ENCODE results near the gene SLC38A11.

Gene SLC38A11

GRCh38 chr2:164943289-164943688 is 12.0 kb downstream of the SLC38A11 start:
- Mint-ChIP-seq H3K9me3 (no peaks in the 10 kb centered on the region), H3K27me3 (peaks cover 1% of the 10 kb centered on the region), H3K4me1 (no peaks in the 10 kb centered on the region), H3K36me3 (no peaks in the 10 kb centered on the region), H3K27ac (no peak overlapping the region), H3K4me3 (no peak overlapping the region)

- H3K9me3 Mint-ChIP-seq: no peaks in the 10 kb centered on the region
- H3K4me3 Mint-ChIP-seq: no peak overlapping the region
- H3K4me1 Mint-ChIP-seq: no peaks in the 10 kb centered on the region
- H3K27ac Mint-ChIP-seq: no peak overlapping the region
- peaks cover 1% of the 10 kb centered on the region for H3K27me3 Mint-ChIP-seq
- no peaks in the 10 kb centered on the region for H3K36me3 Mint-ChIP-seq
Measured at GRCh38 chr2:164937864-164938401, 17.4 kb downstream of the SLC38A11 start.

DNA sequence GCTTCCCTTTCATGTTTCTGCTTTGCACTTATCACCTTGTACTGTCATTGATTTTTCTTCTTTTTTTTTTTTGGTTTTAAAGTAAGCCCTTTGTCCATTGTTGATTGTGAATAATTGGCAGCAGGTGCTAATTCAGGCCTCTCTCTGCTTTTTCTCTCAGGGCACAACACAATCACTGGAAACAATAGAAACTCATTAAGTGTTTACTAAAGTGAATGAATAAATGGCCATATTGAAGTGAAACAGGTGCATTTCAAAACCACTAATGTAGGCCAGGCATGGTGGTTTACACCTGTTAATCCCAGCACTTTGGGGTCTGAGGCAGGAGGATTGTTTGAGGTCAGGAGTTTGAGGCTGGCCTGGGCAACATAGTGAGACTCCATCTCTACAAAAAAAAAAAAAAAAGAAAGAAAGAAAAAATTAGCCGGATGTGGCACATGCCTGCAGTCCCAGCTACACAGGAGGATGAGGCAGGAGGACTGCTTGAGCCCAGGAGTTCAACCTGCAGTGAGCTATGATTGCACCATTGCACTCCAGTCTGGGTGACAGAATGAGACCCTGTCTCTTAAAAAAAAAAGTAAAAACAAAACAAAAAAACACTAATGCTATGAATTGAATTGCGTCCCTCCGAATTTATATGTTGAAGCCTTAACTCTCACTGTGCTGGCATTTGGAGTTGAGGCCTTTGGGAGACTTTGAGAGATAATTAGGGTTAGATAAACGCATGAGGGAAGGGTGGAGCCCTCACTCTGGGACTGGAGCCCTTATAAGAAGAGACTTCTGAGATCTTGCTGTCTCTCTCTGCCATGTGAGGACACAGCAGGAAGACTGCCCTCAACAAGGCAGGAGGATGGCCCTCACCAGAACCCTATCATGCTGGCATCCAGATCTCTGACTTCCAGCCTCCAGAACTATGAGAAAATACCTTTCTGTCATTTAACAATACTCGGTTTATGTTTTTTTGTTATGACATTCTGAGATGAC is 19.9 kb downstream of the SLC38A11 start:
- H3K4me3 Mint-ChIP-seq: no peak overlapping the region
- H3K36me3 Mint-ChIP-seq: no peaks in the 10 kb centered on the region
- peaks cover 8% of the 10 kb centered on the region for H3K9me3 Mint-ChIP-seq
- H3K27me3 Mint-ChIP-seq: no peaks in the 10 kb centered on the region
- H3K27ac Mint-ChIP-seq: no peak overlapping the region
- H3K4me1 Mint-ChIP-seq: no peaks in the 10 kb centered on the region

- Mint-ChIP-seq H3K36me3 (no peaks in the 10 kb centered on the region), H3K9me3 (peaks cover 15% of the 10 kb centered on the region), H3K27me3 (no peaks in the 10 kb centered on the region), H3K27ac (no peak overlapping the region), H3K4me1 (no peaks in the 10 kb centered on the region), H3K4me3 (no peak overlapping the region)
Measured at GRCh38 chr2:164934401-164935117, 20.8 kb downstream of the SLC38A11 start.

DNA sequence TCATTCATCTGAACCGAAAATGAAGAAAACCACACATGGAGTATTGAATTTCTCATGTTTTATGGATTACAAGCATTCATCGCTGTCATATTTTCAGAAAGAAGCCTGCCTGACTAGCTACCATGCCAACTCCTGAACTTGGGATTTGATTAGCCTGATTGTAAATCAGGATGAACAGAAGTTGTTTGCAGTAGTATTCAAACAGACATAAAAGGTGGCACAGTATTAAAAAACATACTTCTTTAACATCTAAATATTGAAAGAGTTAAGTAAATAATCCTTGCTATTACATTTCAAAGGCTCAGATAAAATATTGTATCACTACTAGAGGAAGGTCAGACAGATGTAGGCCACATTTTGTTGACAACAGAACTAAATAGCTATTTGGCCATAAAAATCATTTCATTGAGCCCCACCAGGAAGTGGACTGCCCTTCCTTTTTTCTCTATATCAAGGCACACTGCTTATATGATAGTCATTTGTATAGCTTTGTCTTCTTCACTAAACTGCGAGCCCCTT is 21.6 kb downstream of the SLC38A11 start:
- Mint-ChIP-seq H3K4me1 (no peaks in the 10 kb centered on the region), H3K9me3 (peaks cover 16% of the 10 kb centered on the region), H3K27ac (no peak overlapping the region), H3K4me3 (no peak overlapping the region), H3K27me3 (no peaks in the 10 kb centered on the region), H3K36me3 (no peaks in the 10 kb centered on the region)

DNA sequence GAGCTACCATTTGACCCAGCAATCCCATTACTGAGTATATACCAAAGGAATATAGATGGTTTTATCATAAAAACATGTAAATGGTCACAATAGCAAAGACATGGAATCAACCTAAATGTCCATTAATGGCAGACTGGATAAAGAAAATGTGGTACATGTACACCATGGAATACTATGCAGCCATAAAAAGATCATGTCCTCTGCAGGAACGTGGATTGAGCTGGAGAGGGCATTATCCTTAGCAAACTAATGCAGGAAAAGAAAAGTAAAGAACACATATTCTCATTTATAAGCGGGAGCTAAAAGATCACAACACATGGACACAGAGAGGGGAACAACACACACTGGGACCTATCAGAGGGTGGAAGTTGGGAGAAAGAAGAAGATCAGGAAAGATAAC is 22.9 kb downstream of the SLC38A11 start:
- peaks cover 16% of the 10 kb centered on the region for H3K9me3 Mint-ChIP-seq
- no peaks in the 10 kb centered on the region for H3K36me3 Mint-ChIP-seq
- no peaks in the 10 kb centered on the region for H3K27me3 Mint-ChIP-seq
- H3K27ac Mint-ChIP-seq: no peak overlapping the region
- H3K4me1 Mint-ChIP-seq: no peaks in the 10 kb centered on the region
- no peak overlapping the region for H3K4me3 Mint-ChIP-seq

DNA sequence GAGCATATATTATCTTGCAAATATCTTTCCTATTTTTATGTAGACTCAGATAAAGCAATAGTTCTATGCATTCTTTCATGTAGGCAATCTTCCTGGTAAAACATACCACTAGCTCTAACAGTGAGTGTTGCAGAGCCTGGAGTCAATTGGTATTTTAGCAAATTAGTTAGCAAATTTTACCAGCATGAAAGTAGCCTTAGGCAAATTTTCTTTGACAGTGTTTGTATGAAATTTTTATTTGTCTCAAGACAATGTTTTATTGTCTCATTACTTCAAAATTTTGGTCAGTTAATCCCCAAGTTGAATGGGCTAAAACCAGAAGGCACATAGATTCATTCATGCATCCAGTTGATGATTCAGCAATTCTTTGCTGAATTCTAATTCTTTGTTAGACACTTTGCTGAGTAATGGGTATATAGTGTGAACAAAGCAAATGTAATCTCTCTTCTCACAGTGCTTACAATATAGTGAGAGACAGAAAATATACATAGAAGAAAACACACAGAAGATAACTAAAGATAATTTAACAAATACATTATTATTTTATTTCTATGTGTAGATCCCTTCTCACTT is 27.1 kb downstream of the SLC38A11 start:
- no peaks in the 10 kb centered on the region for H3K27me3 Mint-ChIP-seq
- H3K4me3 Mint-ChIP-seq: no peak overlapping the region
- no peaks in the 10 kb centered on the region for H3K36me3 Mint-ChIP-seq
- no peaks in the 10 kb centered on the region for H3K4me1 Mint-ChIP-seq
- H3K9me3 Mint-ChIP-seq: peaks cover 16% of the 10 kb centered on the region
- H3K27ac Mint-ChIP-seq: no peak overlapping the region

DNA sequence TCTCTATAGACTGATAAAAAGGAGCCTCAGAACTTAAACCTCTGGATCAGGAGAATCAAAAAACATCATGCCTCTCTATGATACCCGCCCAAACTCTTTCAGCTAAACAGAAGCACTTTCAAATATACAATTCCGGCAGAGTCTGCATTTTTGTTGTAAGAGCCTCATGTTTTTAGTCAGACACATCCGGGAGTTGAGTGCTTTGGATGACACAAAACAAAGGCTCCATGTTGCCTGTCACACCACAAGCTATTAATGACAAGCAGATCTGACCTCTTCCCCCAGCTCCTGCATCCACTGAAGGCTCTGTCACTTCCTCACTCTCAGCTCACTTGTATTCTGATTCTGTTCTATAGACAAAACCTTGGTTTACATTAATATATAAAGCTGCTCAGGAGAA is 33.2 kb downstream of the SLC38A11 start:
- H3K27me3 Mint-ChIP-seq: no peaks in the 10 kb centered on the region
- H3K27ac Mint-ChIP-seq: no peak overlapping the region
- no peaks in the 10 kb centered on the region for H3K9me3 Mint-ChIP-seq
- H3K36me3 Mint-ChIP-seq: no peaks in the 10 kb centered on the region
- no peaks in the 10 kb centered on the region for H3K4me1 Mint-ChIP-seq
- H3K4me3 Mint-ChIP-seq: no peak overlapping the region

DNA sequence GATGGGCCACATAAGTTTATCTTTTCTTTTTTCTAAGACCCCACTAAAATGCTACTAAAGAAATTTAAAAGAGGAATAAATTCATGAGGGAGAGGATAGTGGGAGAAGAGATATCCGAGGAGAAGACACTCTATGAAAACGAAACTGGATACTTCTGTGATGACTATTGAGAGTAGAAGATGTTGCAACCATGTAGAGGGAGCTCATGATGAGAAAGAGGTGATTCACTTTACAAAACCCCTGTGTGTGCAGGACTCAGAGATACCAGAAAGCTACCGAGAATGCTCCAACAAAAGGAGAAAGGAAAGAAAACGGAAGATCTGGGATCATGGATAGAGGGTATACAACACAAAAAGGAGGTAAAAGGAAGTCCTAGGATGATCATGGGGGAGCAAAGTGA is 34.9 kb downstream of the SLC38A11 start:
- H3K9me3 Mint-ChIP-seq: no peaks in the 10 kb centered on the region
- no peak overlapping the region for H3K4me3 Mint-ChIP-seq
- no peak overlapping the region for H3K27ac Mint-ChIP-seq

DNA sequence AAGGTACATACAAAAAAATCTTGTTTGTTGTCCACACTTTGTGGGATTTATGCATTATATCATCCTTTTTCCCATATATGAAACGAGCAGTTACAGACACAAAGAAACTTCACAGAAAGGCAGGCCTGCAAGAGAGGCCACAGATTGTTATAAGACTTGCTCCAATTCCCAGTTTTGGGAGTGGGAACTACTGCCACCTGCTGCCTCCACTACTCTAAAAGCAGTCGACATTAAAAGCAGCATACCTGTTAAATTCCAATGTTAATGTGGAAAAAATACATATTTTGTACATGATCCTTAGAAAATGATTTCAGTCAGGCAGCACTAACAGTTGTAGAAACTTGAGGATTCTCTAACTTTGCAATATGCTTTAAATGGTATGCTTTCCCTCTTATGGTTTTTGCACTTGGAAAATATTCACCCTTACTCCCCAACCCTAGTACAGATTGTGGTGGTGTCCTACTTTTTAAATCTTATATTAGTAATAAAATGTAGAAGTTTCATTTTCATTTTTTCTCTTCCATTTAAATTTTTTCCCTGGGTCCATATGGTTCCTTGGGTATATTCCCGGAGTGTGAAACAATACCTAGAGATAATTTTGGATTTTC is 37.9 kb downstream of the SLC38A11 start:
- Mint-ChIP-seq H3K27me3 (no peaks in the 10 kb centered on the region), H3K4me3 (no peak overlapping the region), H3K9me3 (no peaks in the 10 kb centered on the region), H3K4me1 (no peaks in the 10 kb centered on the region), H3K27ac (no peak overlapping the region), H3K36me3 (no peaks in the 10 kb centered on the region)

More for the DNA sequence above, 34.9 kb downstream of the SLC38A11 start:
- Mint-ChIP-seq H3K4me1 (no peaks in the 10 kb centered on the region), H3K36me3 (no peaks in the 10 kb centered on the region), H3K27me3 (no peaks in the 10 kb centered on the region)

DNA sequence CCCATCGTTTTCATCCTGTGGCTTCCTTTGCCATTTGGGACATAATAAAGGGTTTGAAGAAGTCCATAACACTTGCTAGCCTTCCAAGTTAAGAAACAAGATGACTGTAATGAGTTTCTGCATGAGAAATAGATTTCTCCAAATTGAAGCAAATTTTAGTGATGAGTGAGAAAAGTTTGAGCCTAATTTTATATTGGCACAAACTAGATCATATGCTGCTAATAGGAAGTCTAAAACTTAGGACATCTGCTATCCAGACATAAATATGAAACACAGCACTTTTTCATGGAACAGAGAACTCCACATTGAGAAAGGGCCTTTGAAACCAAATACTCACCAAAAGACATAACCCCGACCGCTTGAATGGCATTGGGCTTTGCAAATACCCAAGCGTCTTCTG is 39.8 kb downstream of the SLC38A11 start:
- Mint-ChIP-seq H3K27ac (no peak overlapping the region), H3K4me3 (no peak overlapping the region), H3K4me1 (no peaks in the 10 kb centered on the region), H3K27me3 (no peaks in the 10 kb centered on the region), H3K9me3 (no peaks in the 10 kb centered on the region), H3K36me3 (no peaks in the 10 kb centered on the region)

DNA sequence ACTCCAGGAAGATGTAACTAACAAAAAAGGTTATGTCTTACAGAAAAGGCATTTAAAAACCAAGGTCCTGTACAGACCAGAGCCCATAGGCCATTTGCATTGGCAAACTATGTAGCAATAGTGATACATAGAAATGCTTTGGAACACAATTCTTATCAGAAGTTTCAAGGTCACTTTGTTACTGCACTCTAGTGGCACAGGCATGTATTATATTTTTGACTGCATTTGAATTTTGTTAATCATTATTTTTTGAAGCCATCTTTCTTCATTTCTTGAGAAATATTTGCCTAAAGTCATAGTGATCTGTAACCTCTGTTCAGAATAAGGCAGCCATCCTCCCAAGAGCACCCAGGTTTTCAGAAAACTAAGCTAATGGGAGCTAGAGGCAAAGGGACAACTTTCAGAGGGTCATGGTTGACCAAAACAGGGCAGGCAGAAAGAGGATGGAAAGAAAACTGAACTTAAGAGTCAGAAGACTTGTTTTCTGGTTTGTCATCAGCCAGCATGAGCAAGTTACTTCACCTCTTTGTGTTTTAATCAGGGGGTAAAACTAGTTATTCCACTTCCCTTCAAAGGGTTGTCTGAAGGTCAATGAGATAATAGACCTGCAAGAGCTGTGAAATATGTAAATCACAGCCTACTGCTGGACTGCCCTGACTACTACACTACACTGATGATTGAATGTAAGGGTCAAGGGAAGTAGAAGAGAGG is 41.5 kb downstream of the SLC38A11 start:
- H3K4me3 Mint-ChIP-seq: no peak overlapping the region
- no peaks in the 10 kb centered on the region for H3K4me1 Mint-ChIP-seq
- H3K36me3 Mint-ChIP-seq: no peaks in the 10 kb centered on the region
- no peak overlapping the region for H3K27ac Mint-ChIP-seq
- H3K9me3 Mint-ChIP-seq: no peaks in the 10 kb centered on the region
- H3K27me3 Mint-ChIP-seq: no peaks in the 10 kb centered on the region

- H3K9me3 Mint-ChIP-seq: no peaks in the 10 kb centered on the region
- no peaks in the 10 kb centered on the region for H3K27me3 Mint-ChIP-seq
- no peaks in the 10 kb centered on the region for H3K4me1 Mint-ChIP-seq
- H3K27ac Mint-ChIP-seq: no peak overlapping the region
- no peaks in the 10 kb centered on the region for H3K36me3 Mint-ChIP-seq
- no peak overlapping the region for H3K4me3 Mint-ChIP-seq
Measured at GRCh38 chr2:164913011-164913410, 42.3 kb downstream of the SLC38A11 start.

- no peak overlapping the region for H3K4me3 Mint-ChIP-seq
- no peaks in the 10 kb centered on the region for H3K4me1 Mint-ChIP-seq
- H3K36me3 Mint-ChIP-seq: no peaks in the 10 kb centered on the region
- H3K9me3 Mint-ChIP-seq: peaks cover 6% of the 10 kb centered on the region
- no peak overlapping the region for H3K27ac Mint-ChIP-seq
- H3K27me3 Mint-ChIP-seq: peaks cover 4% of the 10 kb centered on the region
Measured at GRCh38 chr2:164911832-164912231, 43.5 kb downstream of the SLC38A11 start.

All from activated naive CD4-positive, alpha-beta T cell treated with anti-CD3 and anti-CD28 coated beads, Interleukin-2, amount 50 U/mL, for 24 hours (primary cell).